ENCODE measurements around the gene TEK.

Gene TEK

GRCh38 chr9:27258662-27259061 lies 149.6 kb downstream of the TEK start:
- DNase-seq: no peak

- no peak for DNase-seq
These were observed 151.9 kb downstream of the TEK start for GRCh38 chr9:27260789-27261516.

GRCh38 chr9:27261517-27262211 lies 152.6 kb downstream of the TEK start:
- DNase-seq: no peak

- DNase-seq: no peak
These were observed 163.1 kb downstream of the TEK start for GRCh38 chr9:27272103-27272502.

GRCh38 chr9:27273186-27273585 lies 164.2 kb downstream of the TEK start:
- no peak for DNase-seq

GRCh38 chr9:27276193-27277030 lies 167.4 kb downstream of the TEK start:
- DNase-seq: peak; percentile 62

GRCh38 chr9:27278374-27278773 lies 169.3 kb downstream of the TEK start:
- DNase-seq: no peak

GRCh38 chr9:27279611-27280010 lies 170.6 kb downstream of the TEK start:
- DNase-seq: no peak
